ENCODE measurements around the gene VKORC1.
"Not testable (repeated sequence)": the region's sequence is repeated elsewhere in the genome, so short reads cannot be mapped to it uniquely, and the experiment has no call there.

Gene VKORC1

DNA sequence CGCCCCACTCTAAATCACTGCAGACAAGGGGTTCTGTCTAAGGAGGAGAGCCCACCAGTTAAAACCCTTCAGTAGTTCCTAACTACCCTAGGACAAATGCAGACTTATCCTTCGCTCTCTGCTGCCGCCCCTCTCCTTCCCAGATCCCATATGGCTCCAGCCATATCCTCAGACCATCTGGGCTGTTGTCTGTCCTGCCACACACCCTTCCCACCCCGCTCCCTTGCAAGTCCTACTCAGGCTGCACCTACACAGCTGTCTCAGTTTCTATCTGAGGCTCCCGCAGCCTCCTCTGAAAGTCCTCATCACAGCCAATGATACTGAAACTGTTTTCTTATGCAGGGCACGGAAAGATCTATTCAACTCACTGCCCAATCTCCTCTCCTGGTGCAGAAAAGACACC, 12.9 kb upstream of the VKORC1 start:
- in situ Hi-C loops (cut with MboI; ENCODE audit: low sequenced_read_pairs) = no loop called here

GRCh38 chr16:31106509-31107464, 12.2 kb upstream of the VKORC1 start:
- in situ Hi-C loops (cut with MboI; ENCODE audit: low sequenced_read_pairs) = no loop called here

DNA sequence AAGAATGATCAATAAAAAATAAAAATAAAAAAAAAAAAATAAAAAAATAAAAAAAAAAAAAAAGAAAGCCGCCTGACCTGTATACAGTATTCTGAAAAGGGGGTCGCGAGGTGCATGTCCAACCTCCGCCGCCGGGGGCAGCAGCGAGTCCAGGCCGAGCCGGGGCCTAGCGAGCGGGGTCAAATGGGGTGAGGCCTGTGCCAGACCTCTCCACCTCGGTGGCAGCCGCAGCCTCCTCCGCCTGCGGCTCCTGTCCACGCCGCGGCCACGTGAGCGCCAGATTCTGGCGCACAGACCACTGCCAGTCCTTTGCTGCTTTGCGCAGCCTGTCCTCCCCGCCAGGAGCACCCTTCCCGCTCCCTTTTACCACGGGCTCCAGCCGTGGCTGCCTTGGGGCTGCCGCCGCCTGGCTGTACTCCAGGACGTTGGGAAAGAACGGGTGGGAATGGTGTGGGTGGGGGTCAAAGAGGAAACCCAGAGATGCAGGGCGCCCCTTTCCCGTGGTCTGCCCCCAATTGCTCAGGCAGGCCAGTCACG, 11.1 kb upstream of the VKORC1 start:
- in situ Hi-C loops (cut with MboI; ENCODE audit: low sequenced_read_pairs) = no loop called here

GRCh38 chr16:31100876-31101641, 6.5 kb upstream of the VKORC1 start:
- in situ Hi-C loops (cut with MboI; ENCODE audit: low sequenced_read_pairs) = not testable (repeated sequence)

GRCh38 chr16:31099860-31100638, 5.5 kb upstream of the VKORC1 start:
- in situ Hi-C loops (cut with MboI; ENCODE audit: low sequenced_read_pairs) = no loop called here

DNA sequence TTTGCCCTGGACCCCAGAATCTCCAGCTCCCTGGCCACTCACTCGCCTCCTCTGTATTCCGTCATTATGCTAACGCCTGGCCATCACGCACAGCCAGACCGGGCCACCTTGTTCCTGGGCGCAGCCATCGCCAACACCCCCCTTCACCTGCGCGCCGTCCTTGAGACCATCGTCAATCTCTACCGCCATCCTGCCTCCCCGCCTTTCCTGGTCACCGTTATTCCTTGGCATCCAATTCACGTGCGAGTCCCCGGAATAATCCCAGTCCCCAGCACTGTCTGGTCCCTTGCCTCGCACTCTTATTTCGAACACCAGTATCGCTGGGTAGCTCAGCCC, 541 bp downstream of the VKORC1 start:
- in situ Hi-C loops (cut with MboI; ENCODE audit: low sequenced_read_pairs) = no loop called here

DNA sequence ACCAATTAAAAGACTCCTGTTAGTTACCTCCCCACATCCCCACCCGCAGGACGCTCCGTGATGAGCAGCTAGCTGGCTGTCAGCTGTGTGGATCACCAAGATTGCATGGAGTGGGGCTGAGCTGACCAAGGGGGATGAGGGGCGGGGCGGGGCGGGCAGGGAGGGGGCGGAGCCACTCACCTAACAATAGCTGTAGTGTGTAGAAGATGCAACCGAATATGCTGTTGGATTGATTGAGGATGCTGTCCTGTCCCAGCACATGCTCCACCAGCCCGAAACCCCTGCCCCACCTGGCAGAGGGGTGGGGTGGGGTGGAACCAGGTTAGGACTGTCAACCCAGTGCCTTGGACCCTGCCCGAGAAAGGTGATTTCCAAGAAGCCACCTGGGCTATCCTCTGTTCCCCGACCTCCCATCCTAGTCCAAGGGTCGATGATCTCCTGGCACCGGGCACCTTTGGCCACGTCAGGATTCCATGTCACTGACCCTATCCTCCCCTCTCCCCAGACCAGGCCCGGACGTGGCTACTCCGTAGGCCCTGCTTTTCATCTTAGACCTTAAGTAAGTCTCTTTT, 1.4 kb downstream of the VKORC1 start:
- in situ Hi-C loops (cut with MboI; ENCODE audit: low sequenced_read_pairs) = no loop called here

GRCh38 chr16:31092330-31092729, 2.3 kb downstream of the VKORC1 start:
- in situ Hi-C loops (cut with MboI; ENCODE audit: low sequenced_read_pairs) = no loop called here

GRCh38 chr16:31090540-31090939, 4.1 kb downstream of the VKORC1 start:
- in situ Hi-C loops (cut with MboI; ENCODE audit: low sequenced_read_pairs) = no loop called here

GRCh38 chr16:31089199-31089598, 5.4 kb downstream of the VKORC1 start:
- in situ Hi-C loops (cut with MboI; ENCODE audit: low sequenced_read_pairs) = no loop called here

DNA sequence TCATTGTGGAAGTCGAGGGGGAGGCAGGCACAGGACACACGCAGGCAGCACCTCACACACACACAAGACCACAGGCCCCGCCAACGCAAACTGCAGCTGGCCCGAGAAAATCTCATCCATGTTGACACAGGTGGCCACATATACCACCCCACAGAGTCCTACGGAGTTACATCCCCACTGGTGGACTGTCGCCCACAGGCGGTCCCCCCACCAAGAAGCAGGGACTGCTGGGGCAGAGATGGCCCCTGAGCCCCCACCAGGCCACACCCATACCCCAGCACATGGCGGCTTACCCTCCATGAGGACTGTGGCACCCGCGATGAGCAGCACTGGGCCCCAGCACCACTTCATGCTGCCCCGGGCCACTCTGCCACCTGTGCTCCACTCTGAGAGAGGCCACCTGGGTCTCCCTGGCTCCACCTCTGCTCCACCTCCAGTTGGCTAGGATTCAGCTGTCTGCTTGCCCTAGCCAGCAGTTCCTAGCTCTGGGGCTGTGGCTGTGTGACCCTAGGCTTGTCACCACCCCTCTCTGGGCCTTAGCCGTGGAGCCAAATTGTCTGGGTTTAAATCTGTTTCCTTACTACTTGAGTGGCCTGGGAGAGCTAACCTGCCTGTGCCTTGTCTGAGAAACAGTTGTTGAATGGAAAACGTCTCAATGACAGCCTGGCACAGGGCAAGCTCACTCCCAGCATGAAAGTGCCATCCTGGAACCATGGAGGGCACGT, 6.0 kb downstream of the VKORC1 start, which contains the start of gene PRSS53:
PRSS53 (minus strand) TSS at position 485 of the 725 bp plus-strand sequence; CDS start at position 351, 134 bp downstream.
- in situ Hi-C loops (cut with MboI; ENCODE audit: low sequenced_read_pairs) = no loop called here

DNA sequence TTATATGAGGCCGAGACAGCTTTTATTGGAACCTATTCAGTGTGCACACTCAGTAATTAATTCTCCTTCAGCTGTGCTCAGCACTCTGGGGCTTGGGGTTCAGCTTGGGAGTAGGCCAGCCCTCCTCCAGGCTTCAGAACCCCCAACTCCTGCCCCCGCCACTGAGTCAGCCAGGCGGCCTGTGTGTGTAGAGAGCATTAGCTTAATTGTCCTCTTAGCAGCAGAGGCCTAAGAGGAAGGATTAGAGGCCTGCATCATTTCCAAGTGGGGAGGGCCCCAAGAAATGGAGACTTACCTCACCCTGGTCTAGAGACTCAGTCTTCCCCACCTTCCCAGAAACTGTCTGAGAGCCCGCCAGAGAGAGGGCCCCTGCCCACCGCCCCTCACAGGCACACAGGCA, 6.6 kb downstream of the VKORC1 start:
- in situ Hi-C loops (cut with MboI; ENCODE audit: low sequenced_read_pairs) = no loop called here

DNA sequence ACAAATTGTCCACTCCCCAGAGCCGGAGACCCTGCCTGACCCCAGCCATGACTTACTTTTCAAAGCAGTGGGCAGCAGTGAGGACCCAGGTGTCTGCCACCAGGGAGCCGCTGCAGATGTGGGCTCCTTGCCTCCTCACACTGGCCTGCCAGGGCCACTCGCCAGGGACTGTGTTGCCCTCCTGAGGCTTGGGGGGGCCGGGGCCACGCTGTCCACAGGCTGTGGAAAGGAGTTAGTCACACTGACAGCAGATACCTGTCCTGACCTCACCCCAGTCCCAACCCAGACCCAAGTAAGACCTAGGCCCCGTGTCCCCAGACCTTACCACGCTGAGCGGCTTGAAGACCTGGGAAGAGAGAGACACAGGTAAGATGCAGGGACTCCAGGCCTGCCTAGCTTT, 7.1 kb downstream of the VKORC1 start:
- in situ Hi-C loops (cut with MboI; ENCODE audit: low sequenced_read_pairs) = no loop called here

- in situ Hi-C loops (cut with MboI; ENCODE audit: low sequenced_read_pairs) = no loop called here
Measured at GRCh38 chr16:31086629-31086906, 8.0 kb downstream of the VKORC1 start.

DNA sequence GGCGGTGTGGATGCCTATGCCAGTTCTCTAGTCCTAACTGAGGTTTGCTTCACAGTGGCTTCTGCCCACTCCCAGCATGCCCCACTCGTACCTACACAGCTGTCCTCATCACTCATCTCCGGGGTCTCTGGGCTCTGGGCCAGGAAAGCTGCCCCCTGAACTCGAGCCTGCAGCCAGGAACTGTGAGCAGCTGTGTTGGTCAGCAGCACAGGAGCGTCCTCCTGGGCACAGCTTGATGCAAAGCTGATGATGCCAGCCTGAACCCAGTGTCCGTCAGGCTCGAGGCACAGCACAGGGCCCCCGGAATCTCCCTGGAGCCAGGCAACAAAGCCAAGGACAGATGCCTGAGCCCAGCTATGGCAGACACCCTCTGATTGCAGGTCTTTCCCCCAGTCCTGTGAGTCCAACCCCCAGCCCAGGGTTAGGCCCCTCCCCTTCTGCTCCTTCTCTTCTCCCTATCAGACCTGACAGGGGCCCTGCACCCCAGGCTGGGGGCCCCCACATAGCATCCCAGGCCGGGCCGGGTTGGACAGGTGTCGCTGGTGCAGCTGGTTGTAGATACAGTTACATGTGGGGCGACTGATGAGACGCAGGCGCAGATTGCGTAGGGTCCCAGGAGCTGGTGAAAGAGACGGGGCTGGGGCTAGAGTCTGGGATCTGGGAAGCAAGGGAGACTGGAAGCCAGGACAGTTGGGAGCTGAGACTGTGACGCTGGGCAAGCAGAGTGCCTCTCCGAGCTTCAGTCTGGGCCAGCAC, 8.5 kb downstream of the VKORC1 start:
- in situ Hi-C loops (cut with MboI; ENCODE audit: low sequenced_read_pairs) = no loop called here

DNA sequence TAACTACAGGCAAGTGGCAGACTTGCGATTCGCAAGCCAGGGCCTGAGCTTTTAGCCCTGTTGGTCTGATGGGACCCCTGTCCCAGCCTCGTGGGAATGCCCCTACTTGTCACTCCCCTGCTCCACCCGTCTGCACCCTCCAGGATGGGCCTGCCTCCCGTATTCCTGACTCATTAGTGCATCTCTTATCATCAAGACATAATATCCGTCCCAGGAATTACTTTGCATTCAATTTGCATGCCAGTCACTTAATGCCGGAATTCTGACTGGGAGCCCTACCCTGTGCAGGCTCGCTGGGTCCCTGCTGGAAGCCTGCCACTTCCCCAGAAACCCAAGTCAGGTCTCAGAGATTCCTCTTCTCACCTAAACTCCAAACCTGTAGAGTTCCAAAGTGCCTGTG, 9.2 kb downstream of the VKORC1 start:
- in situ Hi-C loops (cut with MboI; ENCODE audit: low sequenced_read_pairs) = no loop called here

DNA sequence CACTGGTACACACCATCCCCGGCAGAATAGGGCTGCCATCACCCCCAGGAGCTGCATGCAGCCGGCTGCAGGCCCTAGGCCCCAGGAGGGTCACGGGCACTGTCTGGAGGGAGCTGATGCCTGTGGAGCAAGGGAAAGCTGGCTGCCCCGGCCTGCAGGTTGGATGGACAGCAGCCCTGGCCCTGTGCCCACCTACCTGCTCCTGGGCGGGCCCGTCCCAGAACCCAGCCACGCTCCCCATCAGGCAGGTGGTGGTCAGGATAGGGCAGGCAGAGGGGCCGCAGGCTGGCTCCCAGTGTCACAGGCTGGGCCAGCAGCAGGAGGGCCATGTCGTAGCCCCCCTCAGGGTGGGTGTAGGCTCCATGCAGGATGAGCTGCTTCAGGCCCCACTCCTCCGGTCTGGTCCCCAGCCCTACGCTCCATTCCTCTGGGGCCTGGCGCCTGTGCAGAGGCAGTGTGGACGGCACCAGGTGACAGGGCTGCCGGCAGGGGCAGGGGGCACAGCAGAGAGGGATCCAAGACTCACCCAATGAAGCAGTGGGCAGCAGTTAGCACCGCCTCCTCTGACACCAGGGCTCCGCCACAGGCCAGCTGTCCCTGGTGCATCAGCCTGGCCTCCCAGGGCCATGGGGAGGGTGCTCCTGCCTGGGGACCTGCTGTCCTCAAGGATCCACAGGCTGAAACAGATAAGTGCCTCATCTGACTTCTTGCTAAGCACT, 9.9 kb downstream of the VKORC1 start:
- in situ Hi-C loops (cut with MboI; ENCODE audit: low sequenced_read_pairs) = no loop called here

- in situ Hi-C loops (cut with MboI; ENCODE audit: low sequenced_read_pairs) = no loop called here
Measured at GRCh38 chr16:31083981-31084380, 10.6 kb downstream of the VKORC1 start.

DNA sequence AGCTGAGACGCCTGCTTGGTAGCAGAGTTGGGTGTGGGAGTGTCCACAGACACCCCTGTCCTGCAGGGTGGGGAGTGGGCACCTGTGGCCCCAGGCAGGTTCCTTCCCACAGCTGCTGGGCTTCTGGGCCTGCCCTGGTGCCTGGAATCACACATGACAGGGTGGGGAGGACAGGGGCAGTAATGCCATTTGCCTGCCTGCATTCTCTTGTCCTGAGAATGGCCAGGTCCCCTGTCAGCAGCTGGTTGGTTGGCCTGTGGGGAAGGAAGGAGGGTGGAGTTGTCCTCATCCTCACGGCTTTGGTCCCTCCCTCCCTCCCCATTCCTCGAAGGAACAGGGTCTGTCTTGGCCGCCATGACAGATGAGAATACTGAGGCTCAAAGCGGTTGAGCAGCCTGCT, 11.0 kb downstream of the VKORC1 start:
- in situ Hi-C loops (cut with MboI; ENCODE audit: low sequenced_read_pairs) = no loop called here

Data from HL-60/S4 (cell line).